Measurements from ENCODE around the gene LRCH1. TPM values are rescaled to one million over a fixed set of nuclear protein-coding genes. Genes with fewer than 3 reads are reported as not detected.
"Not testable (repeated sequence)": the region's sequence is repeated elsewhere in the genome, so short reads cannot be mapped to it uniquely, and the experiment has no call there.

The LRCH1 gene
- polyA plus RNA-seq, 1 donor, result 37.8 TPM

DNA sequence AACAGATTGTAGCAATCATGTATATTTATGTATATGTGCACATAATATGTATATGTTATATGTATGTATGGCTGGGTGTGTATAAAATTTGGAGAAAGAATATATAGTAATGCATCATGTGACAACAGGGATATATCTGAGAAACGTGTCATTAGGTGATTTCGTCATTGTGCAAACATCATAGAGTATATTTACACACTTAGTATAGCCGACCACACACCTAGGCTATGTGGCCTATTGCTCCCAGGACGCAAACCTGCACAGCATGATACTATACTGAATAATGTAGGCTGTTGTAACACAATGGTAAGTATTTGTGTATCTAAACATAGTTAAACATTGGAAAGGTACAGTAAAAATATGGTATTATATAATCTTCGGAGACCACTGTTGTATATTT is 200.2 kb downstream of the LRCH1 start:
- no peak for DNase-seq

DNA sequence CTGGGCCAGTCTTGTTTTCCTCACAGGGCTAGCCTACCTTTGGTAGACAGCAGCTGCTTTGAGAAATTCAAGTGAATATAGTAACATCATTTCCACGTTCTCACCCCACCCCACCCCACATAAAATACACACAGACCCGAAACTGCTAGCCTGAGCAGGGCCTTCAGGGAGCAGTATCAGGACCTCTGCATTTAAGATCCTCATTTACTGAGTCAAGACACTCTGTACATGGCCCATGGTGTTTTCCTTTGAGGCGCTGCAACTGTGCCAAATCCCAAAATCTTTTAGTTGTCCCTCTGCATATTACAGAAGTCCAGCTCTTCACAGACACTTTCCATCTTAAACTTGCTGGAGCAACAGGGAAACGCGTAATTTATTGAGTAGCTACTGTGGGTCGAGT is 200.9 kb downstream of the LRCH1 start:
- DNase-seq, result no peak

GRCh38 chr13:46754812-46755211 is 201.8 kb downstream of the LRCH1 start:
- DNase-seq, result no peak

DNA sequence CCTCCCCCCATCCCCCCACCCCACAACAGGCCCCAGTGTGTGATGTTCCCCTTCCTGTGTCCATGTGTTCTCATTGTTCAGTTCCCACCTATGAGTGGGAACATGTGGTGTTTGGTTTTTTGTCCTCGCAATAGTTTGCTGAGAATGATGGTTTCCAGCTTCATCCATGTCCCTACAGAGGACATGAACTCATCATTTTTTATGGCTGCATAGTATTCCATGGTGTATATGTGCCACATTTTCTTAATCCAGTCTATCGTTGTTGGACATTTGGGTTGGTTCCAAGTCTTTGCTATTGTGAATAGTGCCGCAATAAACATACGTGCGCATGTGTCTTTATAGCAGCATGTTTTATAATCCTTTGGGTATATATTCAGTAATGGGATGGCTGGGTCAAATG is 202.5 kb downstream of the LRCH1 start:
- DNase-seq, result not testable (repeated sequence)

DNA sequence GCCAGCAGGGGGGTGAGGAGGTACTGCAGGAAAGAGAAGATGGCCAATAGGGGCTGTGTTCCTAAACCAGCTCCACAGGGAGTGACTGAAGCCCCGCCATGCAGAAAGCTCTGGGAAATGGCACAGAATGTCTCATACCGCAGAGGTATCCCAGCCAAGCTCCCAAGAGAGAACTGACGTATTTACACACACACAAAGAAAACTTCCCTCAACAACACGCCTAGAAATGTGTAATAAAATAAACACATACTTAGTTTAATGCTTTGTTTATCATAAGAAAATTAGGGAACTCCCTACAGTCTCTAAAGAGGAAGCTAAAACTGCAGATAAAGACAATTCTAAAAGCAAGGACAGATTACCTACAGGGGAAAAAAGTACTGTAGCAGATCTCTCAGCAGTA is 204.0 kb downstream of the LRCH1 start:
- DNase-seq, result no peak

DNA sequence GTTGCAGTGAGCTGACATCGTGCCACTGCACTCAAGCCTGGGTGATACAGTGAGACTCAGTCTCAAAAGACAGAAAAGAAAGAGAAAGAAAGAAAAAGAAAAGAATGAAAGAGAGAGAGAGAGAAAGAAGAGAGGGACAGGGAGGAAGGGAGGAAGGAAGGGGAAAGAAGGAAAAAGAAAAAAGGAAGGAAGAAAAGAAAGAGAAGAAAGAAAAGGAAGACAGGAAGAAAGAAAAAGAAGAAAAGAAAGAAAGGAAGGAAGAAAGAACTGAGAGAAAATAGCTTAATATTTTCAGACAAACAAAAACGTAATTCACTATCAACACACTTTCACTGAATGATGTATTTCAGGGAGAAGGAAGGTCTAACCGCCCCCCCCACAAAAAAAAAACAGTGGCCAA is 204.7 kb downstream of the LRCH1 start:
- DNase-seq, result no peak

DNA sequence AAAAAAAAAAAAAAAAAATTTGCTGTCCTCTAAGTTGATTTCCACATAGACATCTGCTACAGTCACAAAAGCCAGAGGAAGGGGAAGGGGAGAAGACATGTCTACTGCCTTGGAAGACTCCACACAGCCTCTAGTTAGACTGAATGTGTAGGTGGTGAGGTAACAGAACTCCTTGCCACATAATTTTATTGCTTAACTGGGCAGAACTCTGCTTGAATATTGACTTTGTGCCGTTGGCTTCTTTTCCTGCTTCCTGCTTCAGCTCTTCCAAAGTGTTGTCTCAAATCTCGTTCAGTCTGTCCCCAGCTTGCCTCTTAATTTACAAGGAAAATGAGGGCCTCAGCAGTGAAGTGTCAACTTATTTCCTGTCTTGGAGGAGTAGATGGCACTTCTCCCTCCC is 206.9 kb downstream of the LRCH1 start:
- no peak for DNase-seq

DNA sequence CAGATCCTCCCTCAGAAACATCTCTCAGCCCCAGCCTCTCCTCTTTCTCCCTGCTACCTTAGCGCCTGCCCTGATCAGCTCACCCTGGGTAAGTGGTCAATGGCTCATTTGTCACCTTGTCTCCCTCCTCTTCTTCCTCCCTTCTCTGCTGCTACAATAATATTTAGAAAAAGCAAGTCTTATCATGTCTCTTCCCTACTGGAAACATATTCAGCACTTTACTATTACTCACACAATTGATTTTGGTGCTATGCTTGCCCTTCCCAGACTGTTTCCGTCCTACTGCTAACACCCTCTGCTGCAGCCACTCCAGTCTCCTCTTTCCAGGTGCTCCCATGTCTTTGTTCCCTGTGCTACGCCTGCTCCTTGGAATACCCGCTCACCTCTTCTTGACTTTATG is 208.2 kb downstream of the LRCH1 start:
- DNase-seq, result no peak

GRCh38 chr13:46761866-46762265 is 208.9 kb downstream of the LRCH1 start:
- DNase-seq, result no peak

DNA sequence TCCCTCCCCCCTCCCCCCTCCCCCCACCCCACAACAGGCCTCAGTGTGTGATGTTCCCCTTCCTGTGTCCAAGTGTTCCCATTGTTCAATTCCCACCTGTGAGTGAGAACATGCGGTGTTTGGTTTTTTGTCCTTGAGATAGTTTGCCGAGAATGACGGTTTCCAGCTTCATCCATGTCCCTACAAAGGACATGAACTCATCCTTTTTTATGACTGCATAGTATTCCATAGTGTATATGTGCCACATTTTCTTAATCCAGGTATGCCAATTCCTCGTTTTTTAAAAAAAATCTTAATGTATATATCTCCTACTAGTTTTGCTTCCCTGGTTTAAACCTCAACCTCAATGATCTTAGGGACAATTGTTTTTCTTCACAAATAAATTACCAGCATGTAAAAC is 217.0 kb downstream of the LRCH1 start:
- DNase-seq, result not testable (repeated sequence)

GRCh38 chr13:46771693-46772092 is 218.7 kb downstream of the LRCH1 start:
- no peak for DNase-seq

- no peak for DNase-seq
These were observed 220.6 kb downstream of the LRCH1 start for GRCh38 chr13:46773541-46773940.

- no peak for DNase-seq
These were observed 222.6 kb downstream of the LRCH1 start for GRCh38 chr13:46775385-46776107.

DNA sequence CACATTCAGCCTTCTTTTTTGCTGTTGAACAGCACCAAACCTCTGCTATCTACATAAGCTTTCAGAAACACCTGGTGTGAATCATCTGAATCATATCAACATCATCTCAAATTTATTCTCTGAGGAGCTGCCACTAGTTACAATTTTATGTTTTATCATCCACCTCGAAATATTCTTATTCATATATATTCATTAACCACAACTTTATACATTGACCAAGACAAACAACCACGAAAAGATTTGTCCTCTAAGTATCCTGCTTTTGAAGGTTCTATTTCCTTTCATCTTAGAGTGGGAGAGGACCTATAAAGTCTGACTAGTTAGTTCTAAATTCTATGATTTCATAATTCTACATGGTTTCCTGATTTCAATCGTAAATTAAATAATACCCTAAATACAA is 225.1 kb downstream of the LRCH1 start:
- no peak for DNase-seq

GRCh38 chr13:46778890-46779289 is 225.9 kb downstream of the LRCH1 start:
- no peak for DNase-seq

- no peak for DNase-seq
These were observed 229.1 kb downstream of the LRCH1 start for GRCh38 chr13:46782066-46782465.

DNA sequence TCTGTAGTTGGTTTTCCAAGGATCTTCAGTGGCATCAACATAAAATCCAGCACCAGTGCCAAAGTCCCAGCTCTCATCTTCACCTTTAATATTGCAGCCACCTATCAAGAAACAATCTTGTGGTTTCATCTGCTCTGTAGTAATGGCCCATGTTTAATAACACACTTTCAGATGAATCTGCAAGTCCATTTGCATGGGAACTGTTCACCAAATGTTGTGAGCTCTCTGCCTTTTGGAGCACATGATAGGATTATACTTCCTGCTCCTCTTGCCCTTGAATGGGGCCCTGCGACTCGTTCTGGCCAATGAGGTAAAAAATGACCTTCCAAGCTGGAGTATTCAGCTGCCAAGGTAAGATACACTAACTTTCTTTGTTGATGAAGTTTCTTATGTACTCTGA is 229.7 kb downstream of the LRCH1 start:
- DNase-seq, result no peak

DNA sequence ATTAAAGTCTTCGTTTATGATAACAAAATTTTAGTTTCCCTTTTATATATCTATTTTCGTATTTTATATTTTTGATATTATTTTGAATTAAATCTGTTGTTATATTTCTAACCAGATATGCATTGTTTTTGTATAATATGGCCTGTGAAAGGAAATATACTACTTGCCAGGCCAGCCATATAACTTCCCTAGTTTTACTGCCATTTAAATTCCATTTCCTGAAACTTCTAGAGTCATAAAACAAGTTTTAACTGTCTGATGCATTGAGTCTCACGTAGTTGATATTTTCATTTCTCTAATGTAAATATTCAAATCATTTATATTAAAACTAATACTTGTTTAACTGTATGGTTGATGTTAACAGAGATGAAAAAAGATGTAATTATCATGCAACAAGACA is 230.5 kb downstream of the LRCH1 start:
- no peak for DNase-seq

- DNase-seq, result no peak
These were observed 242.4 kb downstream of the LRCH1 start for GRCh38 chr13:46795321-46795720.

DNA sequence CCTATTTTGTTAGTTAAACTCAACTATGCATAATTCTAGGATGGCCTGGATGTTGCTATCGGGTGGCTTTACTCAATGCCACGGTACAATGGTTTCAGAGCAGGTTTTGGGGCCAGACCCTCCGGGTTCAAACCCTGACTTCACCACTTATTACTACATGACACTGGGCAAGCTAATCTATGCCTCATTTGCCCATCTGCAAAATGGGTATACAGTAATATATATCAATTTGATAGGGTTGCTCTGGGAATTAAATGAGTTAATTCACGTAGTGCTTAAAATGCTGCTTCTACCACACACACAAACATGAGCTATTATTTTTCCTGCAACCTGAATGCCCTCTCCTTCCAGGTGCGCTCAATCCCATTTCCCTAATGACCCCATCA is 243.2 kb downstream of the LRCH1 start:
- DNase-seq, result no peak

DNA sequence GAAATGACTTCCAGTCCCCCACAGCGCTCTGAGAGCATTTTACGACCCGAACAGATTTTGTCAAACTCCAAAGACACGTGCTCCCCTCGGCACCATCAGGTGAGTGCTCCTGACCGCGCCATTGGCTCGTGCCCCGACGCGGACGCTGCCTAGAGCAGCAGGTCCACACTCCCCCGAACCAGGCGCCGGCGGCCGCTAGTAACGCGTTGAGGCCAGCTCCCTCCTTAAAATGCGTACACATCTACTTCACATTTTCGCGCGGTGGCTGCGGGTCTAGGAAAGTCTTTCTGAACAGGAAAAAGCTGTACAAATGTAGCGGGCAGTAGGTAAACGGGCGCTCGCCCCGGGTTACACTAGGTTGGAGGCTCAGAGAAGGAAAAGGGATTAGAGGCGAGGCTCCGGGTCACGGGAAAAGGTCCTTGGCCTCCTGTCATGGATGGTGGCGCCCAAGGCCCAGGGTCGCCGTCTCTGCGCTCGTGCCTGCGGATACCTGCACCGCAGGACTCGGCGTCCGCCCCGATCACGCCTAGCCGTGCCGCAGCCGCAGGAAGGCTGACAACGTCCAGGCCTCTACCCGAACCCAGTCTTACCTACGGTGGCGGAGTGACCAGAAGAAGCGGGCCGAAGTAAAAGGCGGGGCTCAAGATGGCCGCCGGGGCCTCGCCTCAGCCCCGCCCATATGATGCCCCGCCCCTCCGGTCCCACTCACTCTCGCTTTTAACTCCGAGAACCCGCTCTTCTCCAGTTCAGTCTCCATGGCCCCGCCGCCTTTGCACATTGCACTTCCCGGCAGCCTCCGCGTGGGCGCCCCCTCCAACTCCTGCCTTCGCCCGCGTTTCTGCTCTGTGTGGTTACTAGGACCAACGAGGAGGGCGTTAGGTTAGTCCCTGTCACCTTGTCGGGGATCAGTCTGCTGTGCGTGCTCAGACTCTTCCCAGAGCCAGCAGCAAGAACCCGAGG is 243.8 kb downstream of the LRCH1 start, which contains the start of gene ESD:
Gene ESD (minus strand): TSS at position 647 of the 960 bp plus-strand sequence. CDS start 5,748 bp downstream, outside the sequence.
- DNase-seq, result peak; percentile 95

DNA sequence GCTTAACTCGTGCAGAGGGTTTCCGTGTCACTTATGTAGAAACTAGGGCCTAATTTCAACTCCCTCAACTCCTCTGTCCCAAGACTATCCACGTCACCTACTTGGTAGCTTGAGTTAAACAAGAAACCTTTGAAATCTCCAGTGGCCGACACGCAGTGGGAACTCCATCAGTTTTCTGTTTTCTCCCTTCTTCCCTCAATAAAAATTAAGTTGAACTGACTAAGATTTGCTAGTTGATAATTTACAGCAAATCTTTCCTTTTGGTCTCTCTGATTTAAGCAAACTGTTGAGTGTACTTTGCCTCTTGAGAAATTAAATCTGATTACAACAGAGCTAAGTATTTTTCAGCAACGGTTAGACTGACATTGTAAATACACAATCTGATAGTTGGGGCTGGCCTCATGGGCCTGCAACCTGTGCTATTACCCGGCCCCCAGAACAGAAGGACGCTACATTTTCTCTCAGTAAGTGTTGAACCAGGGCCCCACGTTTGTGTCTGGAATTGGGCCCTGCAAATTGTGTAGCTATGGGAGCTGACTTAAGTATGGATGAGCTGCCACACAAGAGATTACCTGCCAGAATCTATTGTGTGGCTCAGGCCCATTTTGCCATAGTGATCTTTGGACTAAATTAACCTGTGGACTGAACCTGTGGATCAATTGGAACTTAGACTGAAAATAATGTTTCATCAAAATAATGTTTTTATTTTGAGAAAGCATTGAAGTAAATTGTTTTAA is 244.7 kb downstream of the LRCH1 start:
- DNase-seq, result no peak

- DNase-seq, result no peak
These were observed 246.2 kb downstream of the LRCH1 start for GRCh38 chr13:46799139-46799538.

Data from left kidney (tissue), 2 donors.